ENCODE data around the gene PTPN4. TPM values are rescaled to one million over a fixed set of nuclear protein-coding genes. Genes with fewer than 3 reads are reported as not detected.

Gene PTPN4
- total RNA-seq (2022) (47.4 and 52.4 TPM in 2 replicates), Bru-seq, nascent RNA (percentile 88 among the genes with signal in this experiment), BruChase-seq, experiment 1, labeled RNA remaining after a 6-hour chase (percentile 65 among the genes with signal in this experiment), BruChase-seq, experiment 2, labeled RNA remaining after a 2-hour chase (percentile 68 among the genes with signal in this experiment)
- long read RNA-seq, full-length matches to known transcripts = 2 of 9 reads
- long read RNA-seq, partial matches to known transcripts = 0 of 9 reads
- long read RNA-seq, other reads (novel, unspliced or antisense) = 7 of 9 reads

DNA sequence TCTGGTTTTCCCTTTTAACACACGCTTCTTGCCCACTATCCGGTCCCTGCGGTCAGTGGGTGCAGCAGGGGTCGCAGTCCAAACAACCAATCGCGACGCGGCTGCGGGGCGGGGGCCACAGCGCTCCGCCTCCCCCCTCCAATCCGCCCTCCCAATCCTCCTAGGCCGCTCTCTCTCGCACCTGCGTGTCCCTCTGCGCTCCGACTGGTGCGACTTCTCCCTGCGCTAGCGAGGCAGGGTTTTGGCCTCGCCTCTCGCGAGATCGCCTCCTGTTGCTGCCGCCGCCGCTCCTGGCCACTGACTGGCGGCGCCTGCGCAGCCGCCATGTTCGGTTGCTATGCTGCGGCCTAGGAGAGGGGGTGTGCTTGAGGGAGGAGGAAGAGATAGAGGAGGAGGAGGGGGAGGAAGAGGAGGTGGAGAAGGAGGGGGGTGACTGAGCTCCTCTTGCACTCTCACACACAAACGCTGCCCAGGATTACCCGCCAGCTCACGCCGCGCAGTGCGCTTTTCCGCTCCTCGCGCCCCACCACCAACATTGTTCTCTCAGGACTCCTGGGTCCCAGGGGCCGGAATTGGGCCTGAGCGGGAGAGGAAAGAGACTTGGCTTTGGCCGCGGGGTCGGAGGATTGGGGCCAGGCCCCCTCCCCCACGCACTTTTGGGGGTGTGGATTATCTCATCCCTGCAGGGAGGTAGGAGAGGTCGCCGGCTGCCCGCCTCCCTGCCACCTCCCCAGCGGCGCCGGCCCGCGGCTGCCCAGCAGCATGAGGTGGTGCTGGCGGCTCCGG, at the start of gene PTPN4:
Gene PTPN4 (plus strand): TSS at position 472 of the 786 bp plus-strand sequence. CDS start 49,932 bp downstream, outside the sequence.
- Mint-ChIP-seq H3K4me1 (ENCODE audit: low read depth, unreplicated experiment) (peaks cover 9% of the 10 kb centered on the region), H3K9me3 (ENCODE audit: low read depth, unreplicated experiment) (no peaks in the 10 kb centered on the region), H3K27ac (ENCODE audit: unreplicated experiment) (peak within 1 kb of the TSS; percentile 91), H3K27me3 (ENCODE audit: unreplicated experiment) (no peaks in the 10 kb centered on the region), H3K36me3 (ENCODE audit: insufficient read depth, unreplicated experiment) (peaks cover 31% of the 10 kb centered on the region), H3K4me3 (ENCODE audit: low read depth, unreplicated experiment) (peak within 1 kb of the TSS; percentile 90)
- CTCF ChIA-PET = interaction anchor here (0.7 to 1.4 kb wide), 3 partner anchors 11 to 64 kb away, joined by 3 to 4 read pairs (median 4); no protein-coding TSS in a partner anchor
- TF ChIP-seq CTCF (IDR thresholded peaks at IDR 0.05; ENCODE audit: unreplicated experiment) = no peak
- intact Hi-C loops (cut with micrococcal nuclease; ENCODE audit: unreplicated experiment) = loop anchor here (5.0 to 10.0 kb wide), 3 partner anchors 43 to 255 kb away; partner anchors contain the start of gene EPB41L5
- peak; percentile 96 for DNase-seq
- BruUV-seq (replicated peaks) = no TSS peak

DNA sequence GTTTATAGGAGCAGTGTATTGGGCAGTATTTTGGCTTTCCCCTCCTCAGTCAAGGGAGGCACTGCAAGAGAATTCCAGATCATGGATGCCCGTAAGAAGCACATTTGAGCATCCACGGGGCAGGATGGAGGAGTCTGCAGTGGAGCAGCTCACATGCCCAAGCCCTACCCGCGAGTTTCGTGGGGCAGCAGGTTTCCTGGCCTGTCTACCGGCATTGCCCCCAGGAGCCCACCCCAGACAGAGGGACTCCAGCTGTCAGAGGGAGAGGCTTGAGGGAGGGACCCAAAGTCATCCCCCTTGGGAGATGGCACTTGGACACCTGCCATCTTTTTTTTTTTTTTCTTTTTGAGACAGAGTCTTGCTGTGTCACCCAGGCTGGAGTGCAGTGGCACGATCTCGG, 49.4 kb upstream of the PTPN4 start:
- Mint-ChIP-seq H3K9me3 (ENCODE audit: low read depth, unreplicated experiment) (no peaks in the 10 kb centered on the region), H3K27ac (ENCODE audit: unreplicated experiment) (no peak overlapping the region), H3K4me3 (ENCODE audit: low read depth, unreplicated experiment) (no peak overlapping the region), H3K4me1 (ENCODE audit: low read depth, unreplicated experiment) (no peaks in the 10 kb centered on the region), H3K36me3 (ENCODE audit: insufficient read depth, unreplicated experiment) (no peaks in the 10 kb centered on the region), H3K27me3 (ENCODE audit: unreplicated experiment) (peaks cover 20% of the 10 kb centered on the region)
- CTCF ChIA-PET = no interaction called here
- no peak for TF ChIP-seq CTCF (IDR thresholded peaks at IDR 0.05; ENCODE audit: unreplicated experiment)
- BruUV-seq (replicated peaks) = no TSS peak
- no peak for DNase-seq
- intact Hi-C loops (cut with micrococcal nuclease; ENCODE audit: unreplicated experiment) = no loop called here

GRCh38 chr2:119711352-119711751, 48.4 kb upstream of the PTPN4 start:
- Mint-ChIP-seq H3K4me1 (ENCODE audit: low read depth, unreplicated experiment) (no peaks in the 10 kb centered on the region), H3K27ac (ENCODE audit: unreplicated experiment) (no peak overlapping the region), H3K36me3 (ENCODE audit: insufficient read depth, unreplicated experiment) (no peaks in the 10 kb centered on the region), H3K4me3 (ENCODE audit: low read depth, unreplicated experiment) (no peak overlapping the region), H3K9me3 (ENCODE audit: low read depth, unreplicated experiment) (no peaks in the 10 kb centered on the region), H3K27me3 (ENCODE audit: unreplicated experiment) (peaks cover 20% of the 10 kb centered on the region)
- no TSS peak for BruUV-seq (replicated peaks)
- no peak for TF ChIP-seq CTCF (IDR thresholded peaks at IDR 0.05; ENCODE audit: unreplicated experiment)
- intact Hi-C loops (cut with micrococcal nuclease; ENCODE audit: unreplicated experiment) = no loop called here
- DNase-seq = no peak
- CTCF ChIA-PET = interaction anchor here (0.5 kb wide), 1 partner anchor 407 kb away, joined by 5 read pairs; no protein-coding TSS in a partner anchor

GRCh38 chr2:119712571-119712970, 47.2 kb upstream of the PTPN4 start:
- H3K9me3 Mint-ChIP-seq (ENCODE audit: low read depth, unreplicated experiment) = no peaks in the 10 kb centered on the region
- no TSS peak for BruUV-seq (replicated peaks)
- no peak overlapping the region for H3K27ac Mint-ChIP-seq (ENCODE audit: unreplicated experiment)
- peaks cover 20% of the 10 kb centered on the region for H3K27me3 Mint-ChIP-seq (ENCODE audit: unreplicated experiment)
- TF ChIP-seq CTCF (IDR thresholded peaks at IDR 0.05; ENCODE audit: unreplicated experiment) = no peak
- DNase-seq = no peak
- intact Hi-C loops (cut with micrococcal nuclease; ENCODE audit: unreplicated experiment) = no loop called here
- H3K36me3 Mint-ChIP-seq (ENCODE audit: insufficient read depth, unreplicated experiment) = no peaks in the 10 kb centered on the region
- H3K4me1 Mint-ChIP-seq (ENCODE audit: low read depth, unreplicated experiment) = no peaks in the 10 kb centered on the region
- H3K4me3 Mint-ChIP-seq (ENCODE audit: low read depth, unreplicated experiment) = no peak overlapping the region
- CTCF ChIA-PET = no interaction called here

Measured in Calu3 (cell line).